Jurkat, Clone E6-1 (cell line): Measurements from ENCODE around the gene BPIFA3.

Experiments
- DNase-seq: peaks from one replicate; pipeline ENCODE4 v3.0.0-alpha.2; 2011; ENCODE audit warnings: low read depth, low spot score
- H3K4me3 ChIP-seq: 2 replicates; pipeline ENCODE4 v1.5.1; 2011; ENCODE audit warnings: mild to moderate bottlenecking, low read length, control low read depth, moderate library complexity

BPIFA3 gene

DNA sequence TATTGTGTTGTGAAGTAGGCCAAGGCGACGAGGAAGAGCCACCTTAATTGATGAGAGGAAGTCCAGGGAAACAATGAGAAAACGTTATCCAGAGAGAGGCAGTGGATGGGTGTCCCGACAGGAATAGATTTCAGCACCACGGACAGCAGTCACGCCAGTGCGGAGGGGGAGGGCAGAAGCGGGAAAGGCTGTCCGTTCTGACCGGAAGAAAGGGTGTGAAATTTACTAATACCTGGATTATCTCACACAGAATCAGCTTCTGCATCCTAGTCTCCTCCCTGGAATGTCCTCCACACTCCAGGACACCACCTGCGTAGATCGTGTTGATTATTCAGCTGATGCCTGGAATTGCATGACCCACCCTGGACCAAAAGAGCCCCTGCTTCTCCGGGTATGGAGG lies 7.4 kb upstream of the BPIFA3 start:
- no peak overlapping the region for H3K4me3 ChIP-seq
- peak; percentile 17 for DNase-seq

GRCh38 chr20:33210371-33210770 lies 6.8 kb upstream of the BPIFA3 start:
- DNase-seq = no peak
- no peak overlapping the region for H3K4me3 ChIP-seq

- no peak overlapping the region for H3K4me3 ChIP-seq
- peak; percentile 60 for DNase-seq
Observed at GRCh38 chr20:33211817-33212424, 5.2 kb upstream of the BPIFA3 start.

- no peak overlapping the region for H3K4me3 ChIP-seq
- DNase-seq = no peak
Observed at GRCh38 chr20:33224399-33224798, 7.2 kb downstream of the BPIFA3 start.

DNA sequence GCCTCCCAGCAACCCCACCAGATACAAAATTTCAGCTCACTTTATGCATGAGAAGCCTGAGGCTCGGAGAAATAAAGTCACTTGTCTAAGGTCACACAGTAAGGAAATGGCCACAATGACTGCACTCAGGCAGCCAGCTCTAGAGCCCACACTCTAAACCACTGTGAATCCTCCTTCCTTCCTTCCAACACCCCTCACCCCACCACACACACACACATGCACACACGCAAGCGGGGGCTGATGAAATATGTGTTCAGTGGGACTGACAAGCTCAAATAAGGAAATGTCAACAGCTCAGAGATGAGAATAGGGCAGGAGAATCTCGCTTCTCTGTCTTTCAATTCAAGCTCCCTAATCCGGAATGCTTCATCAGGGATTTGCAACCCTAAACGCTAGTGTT lies 12.7 kb downstream of the BPIFA3 start:
- H3K4me3 ChIP-seq = no peak overlapping the region
- no peak for DNase-seq

GRCh38 chr20:33231237-33231636 lies 14.1 kb downstream of the BPIFA3 start:
- no peak overlapping the region for H3K4me3 ChIP-seq
- DNase-seq = no peak

- no peak overlapping the region for H3K4me3 ChIP-seq
- no peak for DNase-seq
Observed at GRCh38 chr20:33232486-33233072, 15.4 kb downstream of the BPIFA3 start.

GRCh38 chr20:33233129-33233774 lies 16.1 kb downstream of the BPIFA3 start:
- no peak for DNase-seq
- H3K4me3 ChIP-seq = no peak overlapping the region

- DNase-seq = no peak
- H3K4me3 ChIP-seq = no peak overlapping the region
Observed at GRCh38 chr20:33234050-33234449, 16.9 kb downstream of the BPIFA3 start.

DNA sequence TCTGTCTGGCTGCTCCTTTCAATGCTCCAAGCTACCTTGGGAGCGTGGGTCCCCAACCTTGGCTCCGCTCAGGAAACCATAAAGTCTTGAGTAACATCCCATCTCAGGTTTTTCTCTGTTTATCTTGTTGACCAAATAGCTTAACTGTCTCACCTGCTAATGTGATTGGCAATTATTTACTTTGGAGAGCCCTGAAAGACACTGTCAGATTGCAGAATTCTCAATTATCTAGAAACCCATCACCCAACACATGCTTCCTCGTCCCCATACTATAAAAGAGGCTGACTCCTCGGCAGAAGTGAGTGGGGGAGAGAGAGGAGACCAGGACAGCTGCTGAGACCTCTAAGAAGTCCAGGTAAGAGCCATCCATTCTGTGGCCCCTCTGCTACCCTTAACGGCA lies 18.5 kb downstream of the BPIFA3 start, which contains the start of gene BPIFA1:
BPIFA1 (plus strand) TSS at position 301 of the 400 bp plus-strand sequence. CDS start 1,716 bp downstream, outside the sequence.
- no peak for DNase-seq
- H3K4me3 ChIP-seq = no peak within 1 kb of the TSS

DNA sequence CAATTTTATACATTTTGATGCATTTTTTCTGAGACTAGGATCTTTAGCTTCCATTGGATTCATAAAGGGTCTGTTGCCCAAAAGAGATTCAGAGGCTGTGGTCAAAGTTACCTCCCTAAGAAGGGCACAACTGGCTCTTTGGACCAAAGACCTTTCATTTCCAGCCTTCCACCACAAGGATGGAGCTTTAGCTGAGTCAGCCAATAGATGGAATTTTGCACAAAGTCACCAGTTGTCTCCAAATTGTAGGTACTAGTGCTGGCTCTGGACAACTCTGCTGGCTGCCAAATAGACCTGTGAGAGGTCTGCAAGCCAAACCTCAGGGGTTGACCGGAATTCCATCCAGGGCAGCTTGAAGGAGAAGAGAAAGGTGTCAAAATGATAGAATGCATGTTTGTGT lies 19.2 kb downstream of the BPIFA3 start:
- no peak for DNase-seq
- no peak overlapping the region for H3K4me3 ChIP-seq

GRCh38 chr20:33237989-33238388 lies 20.8 kb downstream of the BPIFA3 start:
- no peak for DNase-seq
- no peak overlapping the region for H3K4me3 ChIP-seq

DNA sequence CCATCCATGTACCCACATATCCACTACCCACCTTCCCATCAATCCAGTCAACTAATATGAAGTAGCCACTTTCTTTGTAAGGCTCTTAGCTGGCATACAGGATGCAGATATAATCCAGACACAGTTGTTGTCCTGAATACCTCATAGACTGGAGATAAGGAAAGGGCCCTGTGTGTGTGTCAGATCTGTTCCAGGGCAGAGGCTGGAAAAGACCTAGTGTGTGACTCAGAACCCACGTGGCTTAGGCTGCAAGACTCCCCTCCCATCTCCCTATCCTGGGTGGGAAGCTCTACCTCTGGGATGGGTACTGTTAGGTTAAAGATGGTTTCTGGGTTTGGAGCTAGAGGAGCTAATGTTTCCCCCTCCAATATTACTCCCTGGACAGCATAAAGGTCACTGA lies 22.3 kb downstream of the BPIFA3 start:
- no peak overlapping the region for H3K4me3 ChIP-seq
- no peak for DNase-seq

DNA sequence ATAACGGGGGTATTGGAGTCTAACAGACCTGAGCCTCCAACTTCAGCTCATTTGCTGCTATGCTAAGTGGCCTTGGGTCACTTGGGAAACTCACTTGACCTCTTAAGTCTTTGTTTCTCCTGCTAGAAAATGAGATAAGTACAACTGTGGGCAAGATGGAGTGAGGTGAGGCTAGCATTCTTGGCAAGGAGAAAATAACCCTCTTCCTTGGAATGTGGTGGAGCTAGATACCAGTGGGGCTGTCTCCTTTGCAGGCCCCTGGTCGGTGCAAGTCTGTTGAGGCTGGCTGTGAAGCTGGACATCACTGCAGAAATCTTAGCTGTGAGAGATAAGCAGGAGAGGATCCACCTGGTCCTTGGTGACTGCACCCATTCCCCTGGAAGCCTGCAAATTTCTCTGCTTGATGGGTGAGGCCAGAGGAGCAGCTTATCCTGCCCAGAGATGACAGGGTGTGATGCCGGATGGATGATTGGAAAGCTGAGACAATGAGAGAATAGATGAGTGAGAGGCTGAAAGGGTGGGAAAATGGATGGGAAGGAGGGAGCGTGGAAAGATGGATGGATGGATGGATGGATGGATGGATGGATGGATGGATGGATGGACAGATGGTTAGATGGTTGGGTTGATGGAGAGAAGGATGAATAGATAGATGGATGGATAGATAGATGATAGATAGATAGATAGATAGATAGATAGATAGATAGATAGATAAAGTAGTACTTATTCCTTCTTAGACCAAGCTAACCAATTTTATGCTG lies 23.0 kb downstream of the BPIFA3 start:
- no peak for DNase-seq

GRCh38 chr20:33240923-33241322 lies 23.8 kb downstream of the BPIFA3 start:
- DNase-seq = no peak
- no peak overlapping the region for H3K4me3 ChIP-seq

More for the DNA sequence above, 23.0 kb downstream of the BPIFA3 start:
- no peak overlapping the region for H3K4me3 ChIP-seq

DNA sequence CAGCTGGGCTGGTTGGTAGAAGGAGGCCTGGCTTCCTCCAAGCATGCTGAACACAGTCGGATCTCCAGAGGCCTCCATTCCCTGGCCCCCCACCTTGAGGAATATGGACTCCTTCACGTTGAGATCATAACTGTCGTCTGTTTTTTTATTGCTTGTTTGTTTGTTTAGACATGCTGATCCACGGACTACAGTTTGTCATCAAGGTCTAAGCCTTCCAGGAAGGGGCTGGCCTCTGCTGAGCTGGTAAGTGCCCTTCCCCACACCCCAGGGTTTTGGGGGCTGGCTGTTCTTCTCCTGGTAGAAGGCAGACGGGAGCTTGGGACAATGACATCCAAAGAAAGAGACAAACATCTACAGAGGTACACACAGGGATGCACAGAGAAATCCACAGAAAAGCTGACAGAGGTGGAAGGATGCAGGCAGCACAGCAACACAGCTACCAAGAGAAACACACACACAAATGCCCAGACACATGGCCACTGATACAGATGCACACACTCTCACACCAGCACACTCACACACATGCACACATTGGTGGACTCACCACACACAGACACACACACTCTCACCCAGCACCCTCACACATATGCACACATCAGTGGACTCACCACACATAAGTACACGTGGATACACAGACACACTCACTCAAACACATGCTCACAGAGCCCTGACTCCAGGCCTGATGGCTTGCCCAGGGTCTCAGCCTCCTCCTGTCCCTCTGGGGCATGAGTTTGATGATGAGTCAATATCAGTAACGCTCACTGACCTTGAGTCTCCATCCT lies 25.4 kb downstream of the BPIFA3 start:
- no peak for DNase-seq
- H3K4me3 ChIP-seq = no peak overlapping the region

- no peak for DNase-seq
- no peak overlapping the region for H3K4me3 ChIP-seq
Observed at GRCh38 chr20:33246077-33246476, 28.9 kb downstream of the BPIFA3 start.

DNA sequence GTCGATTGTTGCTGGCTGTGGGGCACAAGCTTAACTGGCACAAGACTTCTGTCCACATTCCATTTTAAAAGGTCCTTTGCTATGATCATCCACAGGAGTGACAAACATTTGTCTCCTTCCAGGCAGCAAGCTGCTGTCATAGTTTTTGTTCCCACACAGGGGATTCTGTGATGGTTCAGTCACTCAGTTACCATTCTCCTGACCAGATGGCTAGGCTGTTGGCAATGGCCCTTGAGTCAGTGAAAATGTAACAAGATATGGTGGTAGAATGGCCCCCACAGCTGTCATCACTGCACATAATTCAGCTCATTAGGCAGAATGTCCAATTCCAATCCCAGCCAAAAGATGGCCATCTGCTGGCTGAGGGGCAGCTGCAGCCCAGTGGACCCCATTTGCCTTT lies 32.3 kb downstream of the BPIFA3 start:
- H3K4me3 ChIP-seq = no peak overlapping the region
- no peak for DNase-seq

DNA sequence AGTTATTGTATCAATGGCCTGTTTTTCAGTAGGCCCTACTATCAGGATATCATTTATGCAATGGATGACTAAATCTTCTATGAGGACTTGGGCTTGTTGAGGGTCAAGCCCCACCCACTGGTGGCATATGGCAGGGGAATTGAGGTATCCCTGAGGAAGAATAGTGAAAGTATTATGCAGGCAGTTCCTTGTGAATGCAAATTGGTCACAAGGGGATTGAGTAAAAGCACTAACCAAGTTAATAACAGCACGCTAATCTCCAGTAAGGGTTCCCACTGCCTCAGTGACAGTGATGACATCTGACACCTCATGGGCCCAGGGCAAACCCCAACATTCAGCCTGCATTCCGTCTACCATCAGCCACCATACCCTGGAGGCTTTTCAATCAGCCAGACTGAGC lies 33.5 kb downstream of the BPIFA3 start:
- no peak overlapping the region for H3K4me3 ChIP-seq
- DNase-seq = no peak
